Activated naive CD4-positive, alpha-beta T cell treated with anti-CD3 and anti-CD28 coated beads, Interleukin-2, amount 50 U/mL, for 24 hours (primary cell): ENCODE measurements around the gene GMFB.

Experiments used
- H3K27ac Mint-ChIP-seq: one replicate; pipeline ENCODE4 v1.8.0; 2021; ENCODE audit warnings: mild to moderate bottlenecking, mixed read lengths
- H3K27me3 Mint-ChIP-seq: one replicate; pipeline ENCODE4 v1.8.0; 2021; ENCODE audit warnings: mixed read lengths
- H3K36me3 Mint-ChIP-seq: one replicate; pipeline ENCODE4 v1.8.0; 2021; ENCODE audit warnings: mixed read lengths
- H3K4me1 Mint-ChIP-seq: one replicate; pipeline ENCODE4 v1.8.0; 2021; ENCODE audit warnings: mixed read lengths
- H3K4me3 Mint-ChIP-seq: one replicate; pipeline ENCODE4 v1.8.0; 2021; ENCODE audit warnings: mild to moderate bottlenecking, mixed read lengths
- H3K9me3 Mint-ChIP-seq: one replicate; pipeline ENCODE4 v1.8.0; 2021; ENCODE audit warnings: mixed read lengths

GMFB gene

GRCh38 chr14:54435500-54435981 is 53.2 kb downstream of the GMFB start:
- peak overlapping the region; percentile 63 for H3K4me3 Mint-ChIP-seq
- peaks cover 14% of the 10 kb centered on the region for H3K36me3 Mint-ChIP-seq
- H3K9me3 Mint-ChIP-seq: no peaks in the 10 kb centered on the region
- no peaks in the 10 kb centered on the region for H3K27me3 Mint-ChIP-seq
- H3K27ac Mint-ChIP-seq: peak overlapping the region; percentile 75
- H3K4me1 Mint-ChIP-seq: peaks cover 84% of the 10 kb centered on the region

GRCh38 chr14:54428527-54428926 is 60.3 kb downstream of the GMFB start:
- Mint-ChIP-seq H3K9me3 (no peaks in the 10 kb centered on the region), H3K4me1 (peaks cover 32% of the 10 kb centered on the region), H3K27ac (peak overlapping the region; percentile 76), H3K27me3 (no peaks in the 10 kb centered on the region), H3K4me3 (no peak overlapping the region), H3K36me3 (peaks cover 7% of the 10 kb centered on the region)

- Mint-ChIP-seq H3K36me3 (peaks cover 7% of the 10 kb centered on the region), H3K4me3 (no peak overlapping the region), H3K27me3 (no peaks in the 10 kb centered on the region), H3K4me1 (peaks cover 26% of the 10 kb centered on the region), H3K9me3 (no peaks in the 10 kb centered on the region), H3K27ac (peak overlapping the region; percentile 69)
These were observed 60.9 kb downstream of the GMFB start for GRCh38 chr14:54427871-54428270.

- Mint-ChIP-seq H3K4me3 (no peak overlapping the region), H3K4me1 (peaks cover 18% of the 10 kb centered on the region), H3K27me3 (no peaks in the 10 kb centered on the region), H3K9me3 (no peaks in the 10 kb centered on the region), H3K27ac (peak overlapping the region; percentile 68), H3K36me3 (peaks cover 7% of the 10 kb centered on the region)
These were observed 63.1 kb downstream of the GMFB start for GRCh38 chr14:54425537-54426274.

- Mint-ChIP-seq H3K27me3 (no peaks in the 10 kb centered on the region), H3K4me1 (peaks cover 23% of the 10 kb centered on the region), H3K27ac (no peak overlapping the region), H3K9me3 (no peaks in the 10 kb centered on the region), H3K4me3 (no peak overlapping the region), H3K36me3 (peaks cover 7% of the 10 kb centered on the region)
These were observed 63.7 kb downstream of the GMFB start for GRCh38 chr14:54425068-54425467.
